B cell (primary cell): ENCODE measurements around the gene CCDC88C. TPM values are rescaled to one million over a fixed set of nuclear protein-coding genes. Genes with fewer than 3 reads are reported as not detected.
A peak's percentile ranks its signal among the peaks of the same experiment; 100 is the strongest.

Experiments
- ATAC-seq: fragments of 200-7000 bp; cut with Tn5 transposase; one replicate; pipeline ENCODE4 v1.10.0; 2021; ENCODE audit warnings: low read depth, mild to moderate bottlenecking, moderate number of reproducible peaks, moderate library complexity
- CTCF ChIA-PET: fragments of 350-600 bp; sonication (Branson Sonifier 250); formaldehyde crosslinking; loops from one replicate; lab custom pipeline; 2021; ENCODE audit warnings: antibody characterized with exemption, inconsistent platforms; lab: Charles Lee
- POLR2A ChIA-PET: fragments of 350-600 bp; sonication (Branson Sonifier 250); formaldehyde crosslinking; loops from one replicate; lab custom pipeline; 2021; ENCODE audit warnings: antibody characterized with exemption; lab: Charles Lee
- DNase-seq: peaks from one replicate; pipeline ENCODE4 v3.0.0; 2013
- H2AFZ ChIP-seq: 2 replicates; pipeline ENCODE4 v1.6.1; 2012; ENCODE audit warnings: mild to moderate bottlenecking, low read depth, low read length; ENCODE audit not compliant: insufficient read depth, poor library complexity, severe bottlenecking
- H3K27ac ChIP-seq, 2 donors: 1 replicate in 1 of 2; 2 replicates in 1 of 2; pipeline ENCODE4 v1.5.1; 2012 to 2013; ENCODE audit warnings: low read length in 2 of 2, mild to moderate bottlenecking in 2 of 2, moderate library complexity in 1 of 2
- H3K27me3 ChIP-seq, 4 experiments: fragments of 200-600 bp in 1 of 4; sonication (generic) in 1 of 4; replicated peaks in 1 of 4; 1 replicate in 2 of 4; 2 replicates in 2 of 4; pipeline versions ENCODE4 v1.6.1 to v1.7.0; 2013 to 2016; ENCODE audit warnings: low read length in 3 of 4, mild to moderate bottlenecking in 2 of 4, mixed read lengths in 1 of 4, moderate library complexity in 1 of 4; ENCODE audit not compliant: insufficient read depth in 4 of 4, control insufficient read depth in 3 of 4; ENCODE audit errors: control extremely low read depth in 1 of 4
- H3K36me3 ChIP-seq, 2 experiments: replicated peaks in 1 of 2; 1 replicate in 1 of 2; 2 replicates in 1 of 2; pipeline versions ENCODE4 v1.6.1 to v1.7.1; 2013; ENCODE audit warnings: low read length in 1 of 2; ENCODE audit not compliant: insufficient read depth in 2 of 2, control insufficient read depth in 1 of 2; ENCODE audit errors: control extremely low read depth in 1 of 2, extremely low read depth in 1 of 2
- H3K4me1 ChIP-seq, 2 donors: fragments of 200-600 bp in 1 of 2; sonication (generic) in 1 of 2; 1 replicate in 1 of 2; 2 replicates in 1 of 2; pipeline versions ENCODE4 v1.5.1 to v1.6.1; 2013 to 2017; ENCODE audit warnings: low read length in 2 of 2; ENCODE audit not compliant: control insufficient read depth in 2 of 2, insufficient read depth in 2 of 2
- H3K4me2 ChIP-seq: replicated peaks from 2 replicates; pipeline ENCODE3; 2012; ENCODE audit warnings: mild to moderate bottlenecking, low read depth, low read length; ENCODE audit not compliant: poor library complexity, severe bottlenecking
- H3K4me3 ChIP-seq, 5 experiments: fragments of 200-600 bp in 1 of 5; sonication (generic) in 1 of 5; 1 replicate in 3 of 5; 2 replicates in 2 of 5; pipeline versions ENCODE4 v1.5.1 to v1.7.0; 2011 to 2016; ENCODE audit warnings: low read length in 4 of 5, mild to moderate bottlenecking in 4 of 5, low read depth in 2 of 5, control low read depth in 1 of 5, moderate library complexity in 1 of 5; ENCODE audit not compliant: insufficient read depth in 1 of 5; ENCODE audit errors: control extremely low read depth in 1 of 5, extremely low read depth in 1 of 5
- H3K79me2 ChIP-seq: fragments of 200-600 bp; sonication (generic); one replicate; pipeline ENCODE4 v1.6.0; 2016; ENCODE audit warnings: low read length; ENCODE audit not compliant: control insufficient read depth, insufficient read depth
- H3K9ac ChIP-seq: fragments of 200-600 bp; sonication (generic); 2 replicates; pipeline ENCODE4 v1.6.1; 2017; ENCODE audit warnings: mild to moderate bottlenecking, low read length, moderate library complexity
- H3K9me3 ChIP-seq, 3 donors: one replicate each; pipeline versions ENCODE4 v1.6.1 to v1.7.1; 2013; ENCODE audit warnings: low read length in 2 of 3; ENCODE audit not compliant: control insufficient read depth in 2 of 3, insufficient read depth in 1 of 3; ENCODE audit errors: control extremely low read depth in 1 of 3
- H4K20me1 ChIP-seq: 2 replicates; pipeline ENCODE4 v1.6.0; 2012; ENCODE audit warnings: mild to moderate bottlenecking, low read length; ENCODE audit not compliant: insufficient read depth, control insufficient read depth, poor library complexity, severe bottlenecking
- H3K27ac Mint-ChIP-seq: one replicate; pipeline ENCODE4 v1.8.0; 2021; ENCODE audit warnings: mixed read lengths
- H3K27me3 Mint-ChIP-seq: one replicate; pipeline ENCODE4 v1.8.0; 2021; ENCODE audit warnings: mixed read lengths
- H3K4me1 Mint-ChIP-seq: one replicate; pipeline ENCODE4 v1.8.0; 2021; ENCODE audit warnings: mixed read lengths
- H3K4me3 Mint-ChIP-seq: one replicate; pipeline ENCODE4 v1.8.0; 2021; ENCODE audit warnings: mixed read lengths
- H3K9me3 Mint-ChIP-seq: one replicate; pipeline ENCODE4 v1.8.0; 2022; ENCODE audit warnings: mixed read lengths; ENCODE audit not compliant: insufficient read depth
- CTCF ChIP-seq: fragments of 200-600 bp; IDR thresholded peaks from one replicate; pipeline ENCODE4 v1.8.0; 2022; ENCODE audit warnings: antibody characterized with exemption, mild to moderate bottlenecking
- EZH2 ChIP-seq: IDR thresholded peaks from 2 replicates; pipeline ENCODE4 v1.6.1; 2012; ENCODE audit warnings: borderline replicate concordance, low read depth, mild to moderate bottlenecking, moderate library complexity, low read length; ENCODE audit not compliant: insufficient read depth, poor library complexity, severe bottlenecking
- WGBS: methylation state at CpG from one replicate; pipeline ENCODE4 v1.1.5; 2013; ENCODE audit warnings: missing lambda C conversion rate; ENCODE audit not compliant: insufficient coverage; 5-methylcytosine and 5-hydroxymethylcytosine counted together
- intact Hi-C: fragments of 100-400 bp; cut with micrococcal nuclease; formaldehyde crosslinking; loops from one replicate; pipeline ENCODE4 v1.10.0; 2022
- polyA plus RNA-seq: library from polyadenylated mRNA; depleted of rRNA; stranded (reverse); fragments of >200 nt; gene quantifications from 2 replicates; pipeline ENCODE4 v1.2.3, GENCODE V29; 2012
- total RNA-seq, 2 donors: library from RNA; stranded (reverse); fragments of 120-200 nt in 1 of 2; gene quantifications; 1 replicate in 1 of 2; 2 replicates in 1 of 2; pipeline versions ENCODE4 v1.2.3 to v1.2.4, GENCODE V29; 2013 to 2022

Gene CCDC88C
- total and polyA plus RNA-seq, 2 donors (not counting 1 experiment from before 2014, with no cell fraction given): 98.7 to 181 TPM

GRCh38 chr14:91367173-91368171 is 50.1 kb downstream of the CCDC88C start:
- peaks cover 89% of the 10 kb centered on the region for H3K4me1 Mint-ChIP-seq
- peak overlapping the region; percentile 64 for H3K4me2 ChIP-seq
- ChIA-PET CTCF (interaction anchor here (1.1 to 2.7 kb wide), 5 partner anchors 11 to 110 kb away, joined by 3 to 16 read pairs (median 4); no protein-coding TSS in a partner anchor), POLR2A (interaction anchor here (0.5 to 1.6 kb wide), 4 partner anchors 14 to 51 kb away, joined by 3 to 10 read pairs (median 4); partner anchors contain the start of gene CCDC88C)
- H3K79me2 ChIP-seq: peaks cover 96% of the 10 kb centered on the region
- 12% methylated on average over 19 of the region's 22 CpGs for WGBS
- ATAC-seq: peak; percentile 77
- peak; percentile 97 for DNase-seq
- H3K9me3 ChIP-seq: no peaks in the 10 kb centered on the region
- peaks cover 0 to 12% of the 10 kb centered on the region in 2 experiments for H3K36me3 ChIP-seq
- H3K4me3 Mint-ChIP-seq: peak overlapping the region; percentile 84
- H3K27me3 ChIP-seq: no peaks in the 10 kb centered on the region
- no peak for TF ChIP-seq CTCF
- TF ChIP-seq EZH2: no peak
- H3K27ac ChIP-seq: peak overlapping the region; percentile 88 to 98
- peak overlapping the region; percentile 98 for H3K27ac Mint-ChIP-seq
- H3K9ac ChIP-seq: peak overlapping the region; percentile 55
- H2AFZ ChIP-seq: no peak overlapping the region
- H3K4me1 ChIP-seq: peaks cover 78 to 94% of the 10 kb centered on the region in 2 donors
- H4K20me1 ChIP-seq: peaks cover 6% of the 10 kb centered on the region
- intact Hi-C loops: loop anchor here (1.0 to 5.0 kb wide), 4 partner anchors 13 to 305 kb away; partner anchors contain the start of gene RPS6KA5
- no peaks in the 10 kb centered on the region for H3K27me3 Mint-ChIP-seq
- H3K9me3 Mint-ChIP-seq: no peaks in the 10 kb centered on the region
- H3K4me3 ChIP-seq: peak overlapping the region in 1 of 5 experiments; percentile 13
